Keratinocyte (primary cell): Measurements from ENCODE around the gene STX16.

Source experiments
- EZH2 ChIP-seq: IDR thresholded peaks from one replicate; pipeline ENCODE4 v1.6.1; 2012; ENCODE audit warnings: inconsistent platforms, mild to moderate bottlenecking, low read length, moderate library complexity
- TF ChIP-seq, protein P1 (sequence below), 3 experiments: IDR thresholded peaks in 1 of 3; conservative IDR thresholded peaks in 1 of 3; optimal IDR thresholded peaks in 1 of 3; 2 replicates in 2 of 3; 3 replicates in 1 of 3; pipeline versions ENCODE3 to v1.5.1; 2011; ENCODE audit warnings: low read length in 3 of 3, mild to moderate bottlenecking in 3 of 3, moderate library complexity in 2 of 3, control low read depth in 1 of 3, inconsistent platforms in 1 of 3; ENCODE audit not compliant: insufficient read depth in 2 of 3; ENCODE audit errors: extremely low read depth in 1 of 3

DNA sequence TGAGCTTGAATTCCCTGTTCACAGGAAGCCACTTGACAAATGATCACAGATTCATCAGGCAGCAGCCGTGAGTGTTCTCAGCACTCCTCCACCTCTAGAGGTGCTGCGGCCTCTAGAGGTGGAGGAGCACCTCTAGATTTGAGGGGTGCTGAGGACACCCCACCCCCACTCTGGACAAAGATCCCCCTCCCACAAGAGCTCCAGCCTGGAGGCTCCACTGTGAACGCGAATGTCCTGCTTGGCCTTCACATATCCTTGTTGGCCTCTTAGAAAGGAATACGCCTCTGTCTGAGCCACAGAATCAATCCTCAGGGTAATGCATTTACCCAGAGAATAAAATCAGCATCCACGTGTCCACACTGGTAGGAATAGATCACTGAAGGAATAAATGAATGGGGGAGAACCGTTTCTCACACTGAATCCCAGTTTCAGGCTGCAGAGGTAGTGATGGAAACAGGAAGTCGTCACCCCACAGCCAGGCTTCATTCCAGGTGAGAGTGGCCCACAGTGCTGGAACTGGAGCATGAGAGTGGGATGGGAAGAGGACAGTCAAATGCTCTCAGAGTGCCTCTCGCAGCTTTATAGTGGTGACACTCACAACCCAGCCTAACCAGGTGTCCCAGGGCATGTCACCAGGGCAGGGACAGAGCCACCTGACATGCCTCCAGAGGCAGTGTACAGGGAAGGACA is 58.1 kb downstream of the STX16 start:
- no peak for TF ChIP-seq EZH2
- TF ChIP-seq, protein P1, sequence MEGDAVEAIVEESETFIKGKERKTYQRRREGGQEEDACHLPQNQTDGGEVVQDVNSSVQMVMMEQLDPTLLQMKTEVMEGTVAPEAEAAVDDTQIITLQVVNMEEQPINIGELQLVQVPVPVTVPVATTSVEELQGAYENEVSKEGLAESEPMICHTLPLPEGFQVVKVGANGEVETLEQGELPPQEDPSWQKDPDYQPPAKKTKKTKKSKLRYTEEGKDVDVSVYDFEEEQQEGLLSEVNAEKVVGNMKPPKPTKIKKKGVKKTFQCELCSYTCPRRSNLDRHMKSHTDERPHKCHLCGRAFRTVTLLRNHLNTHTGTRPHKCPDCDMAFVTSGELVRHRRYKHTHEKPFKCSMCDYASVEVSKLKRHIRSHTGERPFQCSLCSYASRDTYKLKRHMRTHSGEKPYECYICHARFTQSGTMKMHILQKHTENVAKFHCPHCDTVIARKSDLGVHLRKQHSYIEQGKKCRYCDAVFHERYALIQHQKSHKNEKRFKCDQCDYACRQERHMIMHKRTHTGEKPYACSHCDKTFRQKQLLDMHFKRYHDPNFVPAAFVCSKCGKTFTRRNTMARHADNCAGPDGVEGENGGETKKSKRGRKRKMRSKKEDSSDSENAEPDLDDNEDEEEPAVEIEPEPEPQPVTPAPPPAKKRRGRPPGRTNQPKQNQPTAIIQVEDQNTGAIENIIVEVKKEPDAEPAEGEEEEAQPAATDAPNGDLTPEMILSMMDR (optimal IDR thresholded peaks at IDR 0.05 in 1 of 3, IDR thresholded peaks at IDR 0.05 in 1 of 3, conservative IDR thresholded peaks at IDR 0.05 in 1 of 3; ENCODE audit: extremely low read depth in 1 of 3, insufficient read depth in 2 of 3, low read length in 3 of 3), result no peak
